SH-SY5Y (cell line): ENCODE data around the gene RAB27B.

ENCODE experiments used
- GATA2 ChIP-seq: IDR thresholded peaks from 2 replicates; pipeline ENCODE4 v1.6.1; 2011; ENCODE audit warnings: mild to moderate bottlenecking, low read depth, low read length
- GATA3 ChIP-seq: IDR thresholded peaks from 2 replicates; pipeline ENCODE4 v1.6.1; 2011; ENCODE audit warnings: low read depth, mild to moderate bottlenecking, low read length, moderate library complexity

DNA sequence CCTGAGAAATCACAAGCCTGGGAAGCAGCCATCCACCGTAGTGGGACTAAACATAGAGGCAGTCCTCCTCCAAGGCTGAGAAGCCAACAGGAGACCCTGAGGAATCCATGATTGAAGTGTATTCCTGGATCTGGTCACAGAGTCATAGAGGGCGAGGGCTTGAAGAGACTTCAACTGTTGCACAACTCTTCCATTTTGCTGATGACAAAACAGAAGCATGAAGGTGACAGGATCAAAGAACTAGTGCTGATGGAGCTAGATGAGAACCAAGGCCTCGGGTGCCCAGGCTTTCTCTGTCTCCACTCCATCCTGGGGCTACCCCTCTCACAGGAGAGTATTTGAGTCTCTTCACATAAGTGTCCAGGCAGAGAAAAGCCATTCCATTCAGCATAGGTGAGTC is 30.1 kb upstream of the RAB27B start:
- TF ChIP-seq GATA2 (no peak), GATA3 (no peak)
